ENCODE measurements around the gene PAF1.
"Not testable (repeated sequence)": the region's sequence is repeated elsewhere in the genome, so short reads cannot be mapped to it uniquely, and the experiment has no call there.

The PAF1 gene

GRCh38 chr19:39352381-39353255 is 38.3 kb downstream of the PAF1 start:
- DNase-seq (ENCODE audit: low spot score), result no peak

- DNase-seq (ENCODE audit: low spot score), result peak; percentile 93
Observed at GRCh38 chr19:39351537-39352064, 39.3 kb downstream of the PAF1 start.

GRCh38 chr19:39350156-39350555 is 40.8 kb downstream of the PAF1 start:
- DNase-seq (ENCODE audit: low spot score), result no peak

GRCh38 chr19:39349326-39349725 is 41.6 kb downstream of the PAF1 start:
- DNase-seq (ENCODE audit: low spot score), result no peak

GRCh38 chr19:39347332-39348164 is 43.4 kb downstream of the PAF1 start:
- DNase-seq (ENCODE audit: low spot score), result no peak

GRCh38 chr19:39345956-39346355 is 45.0 kb downstream of the PAF1 start:
- DNase-seq (ENCODE audit: low spot score), result no peak

- DNase-seq (ENCODE audit: low spot score), result no peak
Observed at GRCh38 chr19:39342647-39343305, 48.1 kb downstream of the PAF1 start.

- peak; percentile 99 for DNase-seq (ENCODE audit: low spot score)
Observed at GRCh38 chr19:39341719-39342604, 48.9 kb downstream of the PAF1 start, which contains the start of gene SAMD4B. SAMD4B (plus strand) TSS chr19:39342421; CDS start chr19:39356894, 14,473 bp downstream.

GRCh38 chr19:39341129-39341718 is 49.7 kb downstream of the PAF1 start:
- DNase-seq (ENCODE audit: low spot score), result no peak

GRCh38 chr19:39340156-39340555 is 50.8 kb downstream of the PAF1 start:
- DNase-seq (ENCODE audit: low spot score), result not testable (repeated sequence)

- no peak for DNase-seq (ENCODE audit: low spot score)
Observed at GRCh38 chr19:39339674-39340073, 51.2 kb downstream of the PAF1 start.

- DNase-seq (ENCODE audit: low spot score), result no peak
Observed at GRCh38 chr19:39336483-39336882, 54.4 kb downstream of the PAF1 start.

Measured in activated CD4-positive, alpha-beta T cell treated with anti-CD3 and anti-CD28 coated beads, Interleukin-2, Interleukin-4, amounts not matched to agents 100 ng/mL and 50 ng/mL, durations not matched to agents 16 hours and 8 hours (primary cell).